OCI-LY7 (cell line): Measurements from ENCODE around the gene NOL6.

ENCODE experiments used
- CTCF ChIP-seq: fragments of 200-600 bp; sonication (generic); conservative IDR thresholded peaks from 2 replicates; pipeline ENCODE4 v1.5.1; 2014; ENCODE audit warnings: mild to moderate bottlenecking, antibody characterized with exemption, low read length, moderate library complexity, mixed read lengths
- EZH2phosphoT487 ChIP-seq: fragments of 200-600 bp; sonication (generic); IDR thresholded peaks from 2 replicates; pipeline ENCODE4 v1.6.1; 2018; ENCODE audit warnings: low read depth, borderline replicate concordance, mild to moderate bottlenecking, mixed run types, antibody characterized with exemption, low read length, moderate library complexity, mixed read lengths

GRCh38 chr9:33453999-33454660 lies 19.6 kb downstream of the NOL6 start:
- TF ChIP-seq CTCF (no peak), EZH2phosphoT487 (no peak)
